ENCODE measurements around the gene MACIR. TPM values are rescaled to one million over a fixed set of nuclear protein-coding genes. Genes with fewer than 3 reads are reported as not detected.

Gene MACIR
- polyA plus RNA-seq, 4 donors = 19.5 to 23.4 (median 20.0) TPM

- no peak for DNase-seq (ENCODE audit: low read depth in 4 of 4, low spot score in 2 of 4)
These were observed 30.5 kb downstream of the MACIR start for GRCh38 chr5:103289024-103289423.

GRCh38 chr5:103290846-103291245 lies 32.3 kb downstream of the MACIR start:
- no peak for DNase-seq (ENCODE audit: low read depth in 4 of 4, low spot score in 2 of 4)

GRCh38 chr5:103291606-103292005 lies 33.0 kb downstream of the MACIR start:
- no peak for DNase-seq (ENCODE audit: low read depth in 4 of 4, low spot score in 2 of 4)

- DNase-seq (ENCODE audit: low read depth in 4 of 4, low spot score in 2 of 4) = no peak
These were observed 34.5 kb downstream of the MACIR start for GRCh38 chr5:103293099-103293498.

GRCh38 chr5:103293719-103294118 lies 35.2 kb downstream of the MACIR start:
- DNase-seq (ENCODE audit: low read depth in 4 of 4, low spot score in 2 of 4) = no peak

- DNase-seq (ENCODE audit: low read depth in 4 of 4, low spot score in 2 of 4) = no peak
These were observed 36.3 kb downstream of the MACIR start for GRCh38 chr5:103294906-103295305.

- no peak for DNase-seq (ENCODE audit: low read depth in 4 of 4, low spot score in 2 of 4)
These were observed 36.9 kb downstream of the MACIR start for GRCh38 chr5:103295424-103295823.

- DNase-seq (ENCODE audit: low read depth in 4 of 4, low spot score in 2 of 4) = no peak
These were observed 37.3 kb downstream of the MACIR start for GRCh38 chr5:103295871-103296270.

- DNase-seq (ENCODE audit: low read depth in 4 of 4, low spot score in 2 of 4) = no peak
These were observed 39.6 kb downstream of the MACIR start for GRCh38 chr5:103298117-103298516.

- no peak for DNase-seq (ENCODE audit: low read depth in 4 of 4, low spot score in 2 of 4)
These were observed 40.1 kb downstream of the MACIR start for GRCh38 chr5:103298607-103299188.

GRCh38 chr5:103305809-103306208 lies 47.2 kb downstream of the MACIR start:
- no peak for DNase-seq (ENCODE audit: low read depth in 4 of 4, low spot score in 2 of 4)

GRCh38 chr5:103307470-103307869 lies 48.9 kb downstream of the MACIR start:
- DNase-seq (ENCODE audit: low read depth in 4 of 4, low spot score in 2 of 4) = no peak

- no peak for DNase-seq (ENCODE audit: low read depth in 4 of 4, low spot score in 2 of 4)
These were observed 50.2 kb downstream of the MACIR start for GRCh38 chr5:103308774-103309173.

GRCh38 chr5:103313056-103313455 lies 54.5 kb downstream of the MACIR start:
- no peak for DNase-seq (ENCODE audit: low read depth in 4 of 4, low spot score in 2 of 4)

- no peak for DNase-seq (ENCODE audit: low read depth in 4 of 4, low spot score in 2 of 4)
These were observed 56.9 kb downstream of the MACIR start for GRCh38 chr5:103315455-103315854.

- no peak for DNase-seq (ENCODE audit: low read depth in 4 of 4, low spot score in 2 of 4)
These were observed 68.9 kb downstream of the MACIR start for GRCh38 chr5:103327451-103327850.

- no peak for DNase-seq (ENCODE audit: low read depth in 4 of 4, low spot score in 2 of 4)
These were observed 69.3 kb downstream of the MACIR start for GRCh38 chr5:103327893-103328292.

Other genes with a start within 250 kb of the MACIR start
- gene GIN1, start 138.6 kb upstream of the MACIR start, polyA plus RNA-seq (ENCODE audit: insufficient read length in 4 of 4) = 10 to 100 TPM; 10.2 to 16.6 (median 12.5) TPM
- gene PPIP5K2, start 138.5 kb upstream of the MACIR start, polyA plus RNA-seq (ENCODE audit: insufficient read length in 4 of 4) = 10 to 100 TPM; 76.6 to 99.2 (median 83.2) TPM

Data from left renal cortex interstitium (tissue), 4 donors.